Fibroblast of mammary gland (primary cell): ENCODE results near the gene CREB1.
A peak's percentile ranks its signal among the peaks of the same experiment; 100 is the strongest.

Source experiments
- DNase-seq: peaks from one replicate; pipeline ENCODE4 v3.0.0-alpha.2; 2010; ENCODE audit warnings: low read depth
- H3K4me3 ChIP-seq: 2 replicates; pipeline ENCODE4 v1.5.1; 2011; ENCODE audit warnings: low read depth, mild to moderate bottlenecking, low read length, moderate library complexity; ENCODE audit not compliant: control insufficient read depth
- CTCF ChIP-seq: conservative IDR thresholded peaks from 2 replicates; pipeline ENCODE4 v1.5.1; 2011; ENCODE audit warnings: low read depth, low read length, inconsistent platforms; ENCODE audit not compliant: control insufficient read depth, insufficient read depth

The CREB1 gene

GRCh38 chr2:207529330-207530159 lies at the start of gene CREB1:
CREB1 (plus strand) TSS chr2:207529962; CDS start chr2:207555636, 25,674 bp downstream.
- peak within 1 kb of the TSS; percentile 94 for H3K4me3 ChIP-seq
- TF ChIP-seq CTCF = no peak
- DNase-seq = peak; percentile 98

GRCh38 chr2:207480521-207481040 lies 49.2 kb upstream of the CREB1 start:
- H3K4me3 ChIP-seq = no peak overlapping the region
- DNase-seq = no peak
- TF ChIP-seq CTCF = no peak

GRCh38 chr2:207481924-207482323 lies 47.8 kb upstream of the CREB1 start:
- no peak for TF ChIP-seq CTCF
- DNase-seq = no peak
- no peak overlapping the region for H3K4me3 ChIP-seq

- no peak overlapping the region for H3K4me3 ChIP-seq
- no peak for TF ChIP-seq CTCF
- peak; percentile 50 for DNase-seq
Measured at GRCh38 chr2:207482630-207483029, 47.1 kb upstream of the CREB1 start.

GRCh38 chr2:207483066-207483465 lies 46.7 kb upstream of the CREB1 start:
- no peak for TF ChIP-seq CTCF
- H3K4me3 ChIP-seq = no peak overlapping the region
- DNase-seq = no peak

GRCh38 chr2:207483477-207483876 lies 46.3 kb upstream of the CREB1 start:
- DNase-seq = peak; percentile 75
- no peak overlapping the region for H3K4me3 ChIP-seq
- no peak for TF ChIP-seq CTCF
